ENCODE measurements around the gene CHD5. TPM values are rescaled to one million over a fixed set of nuclear protein-coding genes. Genes with fewer than 3 reads are reported as not detected.
A peak's percentile ranks its signal among the peaks of the same experiment; 100 is the strongest.

CHD5 gene
- total RNA-seq, 1 donor, result under 0.01 TPM

- Histone ChIP-seq H3K9me3 (ENCODE audit: low read depth, low read length) (no peaks in the 10 kb centered on the region), H3K27me3 (ENCODE audit: insufficient read depth, low read length) (no peaks in the 10 kb centered on the region), H3K4me1 (ENCODE audit: insufficient read depth, low read length) (no peaks in the 10 kb centered on the region), H3K4me2 (ENCODE audit: insufficient read depth, low read length) (peak overlapping the region; percentile 48), H3K79me2 (ENCODE audit: insufficient read depth, low read length) (no peaks in the 10 kb centered on the region), H3K27ac (ENCODE audit: low read depth, low read length) (no peak overlapping the region), H4K20me1 (ENCODE audit: insufficient read depth, low read length) (no peaks in the 10 kb centered on the region), H2AFZ (ENCODE audit: low read length) (peak overlapping the region; percentile 72), H3K36me3 (ENCODE audit: insufficient read depth, low read length) (no peaks in the 10 kb centered on the region), H3K4me3 (ENCODE audit: insufficient read depth, low read length) (no peak overlapping the region)
- peak; percentile 97 for DNase-seq (ENCODE audit: insufficient read length, low spot score, missing footprints)
- no peak for TF ChIP-seq CTCF (IDR thresholded peaks at IDR 0.05; ENCODE audit: extremely low read depth, low read depth, low read length)
Observed at GRCh38 chr1:6127587-6128163, 52.4 kb downstream of the CHD5 start.

GRCh38 chr1:6126521-6127067, 53.5 kb downstream of the CHD5 start:
- no peak overlapping the region for H3K4me3 ChIP-seq (ENCODE audit: insufficient read depth, low read length)
- H3K79me2 ChIP-seq (ENCODE audit: insufficient read depth, low read length), result no peaks in the 10 kb centered on the region
- no peaks in the 10 kb centered on the region for H3K4me1 ChIP-seq (ENCODE audit: insufficient read depth, low read length)
- H3K27me3 ChIP-seq (ENCODE audit: insufficient read depth, low read length), result no peaks in the 10 kb centered on the region
- no peaks in the 10 kb centered on the region for H4K20me1 ChIP-seq (ENCODE audit: insufficient read depth, low read length)
- no peaks in the 10 kb centered on the region for H3K9me3 ChIP-seq (ENCODE audit: low read depth, low read length)
- no peak overlapping the region for H2AFZ ChIP-seq (ENCODE audit: low read length)
- H3K4me2 ChIP-seq (ENCODE audit: insufficient read depth, low read length), result no peak overlapping the region
- H3K27ac ChIP-seq (ENCODE audit: low read depth, low read length), result no peak overlapping the region
- no peaks in the 10 kb centered on the region for H3K36me3 ChIP-seq (ENCODE audit: insufficient read depth, low read length)
- TF ChIP-seq CTCF (IDR thresholded peaks at IDR 0.05; ENCODE audit: extremely low read depth, low read depth, low read length), result no peak
- DNase-seq (ENCODE audit: insufficient read length, low spot score, missing footprints), result no peak

- no peaks in the 10 kb centered on the region for H3K4me1 ChIP-seq (ENCODE audit: insufficient read depth, low read length)
- H3K4me3 ChIP-seq (ENCODE audit: insufficient read depth, low read length), result no peak overlapping the region
- H3K27me3 ChIP-seq (ENCODE audit: insufficient read depth, low read length), result no peaks in the 10 kb centered on the region
- H3K27ac ChIP-seq (ENCODE audit: low read depth, low read length), result no peak overlapping the region
- DNase-seq (ENCODE audit: insufficient read length, low spot score, missing footprints), result no peak
- no peak overlapping the region for H2AFZ ChIP-seq (ENCODE audit: low read length)
- no peak overlapping the region for H3K4me2 ChIP-seq (ENCODE audit: insufficient read depth, low read length)
- no peaks in the 10 kb centered on the region for H4K20me1 ChIP-seq (ENCODE audit: insufficient read depth, low read length)
- H3K36me3 ChIP-seq (ENCODE audit: insufficient read depth, low read length), result no peaks in the 10 kb centered on the region
- TF ChIP-seq CTCF (IDR thresholded peaks at IDR 0.05; ENCODE audit: extremely low read depth, low read depth, low read length), result no peak
- no peaks in the 10 kb centered on the region for H3K9me3 ChIP-seq (ENCODE audit: low read depth, low read length)
- no peaks in the 10 kb centered on the region for H3K79me2 ChIP-seq (ENCODE audit: insufficient read depth, low read length)
Observed at GRCh38 chr1:6126028-6126427, 54.1 kb downstream of the CHD5 start.

GRCh38 chr1:6125366-6125765, 54.8 kb downstream of the CHD5 start:
- Histone ChIP-seq H3K27ac (ENCODE audit: low read depth, low read length) (no peak overlapping the region), H4K20me1 (ENCODE audit: insufficient read depth, low read length) (no peaks in the 10 kb centered on the region), H3K27me3 (ENCODE audit: insufficient read depth, low read length) (no peaks in the 10 kb centered on the region), H3K4me3 (ENCODE audit: insufficient read depth, low read length) (no peak overlapping the region), H3K4me2 (ENCODE audit: insufficient read depth, low read length) (no peak overlapping the region), H3K36me3 (ENCODE audit: insufficient read depth, low read length) (no peaks in the 10 kb centered on the region), H2AFZ (ENCODE audit: low read length) (no peak overlapping the region), H3K9me3 (ENCODE audit: low read depth, low read length) (no peaks in the 10 kb centered on the region), H3K4me1 (ENCODE audit: insufficient read depth, low read length) (no peaks in the 10 kb centered on the region), H3K79me2 (ENCODE audit: insufficient read depth, low read length) (no peaks in the 10 kb centered on the region)
- TF ChIP-seq CTCF (IDR thresholded peaks at IDR 0.05; ENCODE audit: extremely low read depth, low read depth, low read length), result no peak
- DNase-seq (ENCODE audit: insufficient read length, low spot score, missing footprints), result peak; percentile 80

All from osteoblast (primary cell).